H1 (cell line): Measurements from ENCODE around the gene SH3PXD2A. TPM values are rescaled to one million over a fixed set of nuclear protein-coding genes. Genes with fewer than 3 reads are reported as not detected.

ENCODE experiments used
- CTCF ChIA-PET: fragments of 300-600 bp; sonication (Branson Sonifier 250); formaldehyde crosslinking; loops from one replicate; lab custom pipeline; 2021; ENCODE audit not compliant: partially characterized antibody; lab: Charles Lee
- POLR2A ChIA-PET: fragments of 300-600 bp; sonication (Branson Sonifier 250); formaldehyde crosslinking; loops from one replicate; lab custom pipeline; 2021; ENCODE audit warnings: inconsistent platforms; ENCODE audit not compliant: partially characterized antibody; lab: Charles Lee
- DNase-seq, 2 experiments: peaks; one replicate each; pipeline versions ENCODE4 v3.0.0 to v3.0.0-alpha.2; 2010 to 2022; ENCODE audit warnings: low spot score in 2 of 2, low read depth in 1 of 2, mixed read lengths in 1 of 2
- FAIRE-seq: peaks from 2 replicates; lab custom pipeline; 2011; peaks lifted over from hg19 to GRCh38; lab: Jason Lieb, UNC
- H2AFZ ChIP-seq: 2 replicates; pipeline ENCODE4 v1.8.1; 2012; ENCODE audit warnings: low read length, inconsistent platforms
- H2AK5ac ChIP-seq: 2 replicates; pipeline ENCODE4 v1.6.1; 2013; ENCODE audit warnings: low read depth, low read length
- H2BK120ac ChIP-seq: replicated peaks from 2 replicates; pipeline ENCODE3; 2013; ENCODE audit warnings: low read depth, low read length, inconsistent platforms
- H2BK12ac ChIP-seq: 2 replicates; pipeline ENCODE4 v1.6.1; 2013; ENCODE audit warnings: low read depth, low read length
- H2BK15ac ChIP-seq: 2 replicates; pipeline ENCODE4 v1.6.1; 2013; ENCODE audit warnings: low read length
- H2BK20ac ChIP-seq: 2 replicates; pipeline ENCODE4 v1.6.1; 2013; ENCODE audit warnings: low read length
- H2BK5ac ChIP-seq: 2 replicates; pipeline ENCODE4 v1.6.1; 2013; ENCODE audit warnings: low read depth, low read length
- H3K14ac ChIP-seq: 2 replicates; pipeline ENCODE4 v1.6.1; 2013; ENCODE audit warnings: inconsistent platforms; ENCODE audit not compliant: insufficient read length
- H3K18ac ChIP-seq: 2 replicates; pipeline ENCODE4 v1.6.1; 2013; ENCODE audit warnings: low read length; ENCODE audit errors: extremely low read depth
- H3K23ac ChIP-seq: 2 replicates; pipeline ENCODE4 v1.6.1; 2013; ENCODE audit warnings: inconsistent platforms; ENCODE audit not compliant: insufficient read length
- H3K23me2 ChIP-seq: 2 replicates; pipeline ENCODE4 v1.6.1; 2013; ENCODE audit warnings: low read depth, low read length
- H3K27ac ChIP-seq: 2 replicates; pipeline ENCODE4 v1.6.1; 2011; ENCODE audit warnings: low read depth, low read length, inconsistent platforms
- H3K27me3 ChIP-seq, 4 experiments: replicated peaks in 1 of 4; 1 replicate in 1 of 4; 2 replicates in 3 of 4; pipeline versions ENCODE4 v1.6.1 to v1.8.1; 2011 to 2013; ENCODE audit warnings: low read length in 3 of 4, mild to moderate bottlenecking in 3 of 4, inconsistent platforms in 2 of 4, mixed read lengths in 2 of 4, moderate library complexity in 1 of 4; ENCODE audit not compliant: control insufficient read depth in 3 of 4, insufficient read depth in 3 of 4; ENCODE audit errors: extremely low read depth in 1 of 4
- H3K36me3 ChIP-seq, 4 experiments: 2 replicates each; pipeline versions ENCODE4 v1.6.1 to v1.8.1; 2011 to 2013; ENCODE audit warnings: mild to moderate bottlenecking in 4 of 4, low read length in 3 of 4, moderate library complexity in 2 of 4, control low read depth in 1 of 4, inconsistent platforms in 1 of 4; ENCODE audit not compliant: insufficient read depth in 4 of 4, control insufficient read depth in 2 of 4
- H3K4ac ChIP-seq: replicated peaks from 2 replicates; pipeline ENCODE3; 2013; ENCODE audit warnings: low read length, low read depth, mixed read lengths, inconsistent platforms; ENCODE audit not compliant: insufficient read length
- H3K4me1 ChIP-seq, 4 experiments: replicated peaks in 1 of 4; 1 replicate in 1 of 4; 2 replicates in 3 of 4; pipeline versions ENCODE4 v1.6.1 to v1.8.1; 2011 to 2013; ENCODE audit warnings: low read length in 3 of 4, inconsistent platforms in 2 of 4, mixed read lengths in 1 of 4; ENCODE audit not compliant: insufficient read depth in 4 of 4, control insufficient read depth in 3 of 4
- H3K4me2 ChIP-seq, 2 experiments: 2 replicates each; pipeline versions ENCODE4 v1.6.1 to v1.8.1; 2011 to 2013; ENCODE audit warnings: low read depth in 2 of 2, low read length in 2 of 2, control low read depth in 1 of 2, inconsistent platforms in 1 of 2, mild to moderate bottlenecking in 1 of 2; ENCODE audit not compliant: insufficient read depth in 1 of 2
- H3K4me3 ChIP-seq, 4 experiments: fragments of 200-600, 300-600 bp in 1 of 4; sonication (generic), shearing (Covaris generic), sonication (Bioruptor Twin) in 1 of 4; 2 replicates each; pipeline versions ENCODE4 v1.5.1 to v1.8.1; 2011 to 2016; ENCODE audit warnings: low read length in 4 of 4, low read depth in 3 of 4, control low read depth in 2 of 4, inconsistent platforms in 2 of 4, mild to moderate bottlenecking in 2 of 4, mixed read lengths in 1 of 4, moderate library complexity in 1 of 4; ENCODE audit not compliant: insufficient read depth in 2 of 4; ENCODE audit errors: extremely low read depth in 1 of 4
- H3K56ac ChIP-seq: replicated peaks from 2 replicates; pipeline ENCODE3; 2013; ENCODE audit warnings: low read depth, mild to moderate bottlenecking, mixed read lengths, low read length, inconsistent platforms; ENCODE audit not compliant: insufficient read length
- H3K79me1 ChIP-seq: 2 replicates; pipeline ENCODE4 v1.6.1; 2013; ENCODE audit warnings: low read depth, low read length, control low read depth
- H3K79me2 ChIP-seq, 2 experiments: 2 replicates each; pipeline versions ENCODE4 v1.6.1 to v1.8.1; 2012 to 2013; ENCODE audit warnings: low read length in 2 of 2, mild to moderate bottlenecking in 2 of 2, inconsistent platforms in 1 of 2; ENCODE audit not compliant: insufficient read depth in 2 of 2, control insufficient read depth in 1 of 2
- H3K9ac ChIP-seq, 4 experiments: replicated peaks in 1 of 4; 1 replicate in 1 of 4; 2 replicates in 3 of 4; pipeline versions ENCODE4 v1.6.1 to v1.8.1; 2011 to 2013; ENCODE audit warnings: low read depth in 3 of 4, low read length in 3 of 4, control low read depth in 2 of 4, mild to moderate bottlenecking in 2 of 4, moderate library complexity in 2 of 4, inconsistent platforms in 1 of 4; ENCODE audit errors: extremely low read depth in 1 of 4
- H3K9me3 ChIP-seq, 2 experiments: 2 replicates each; pipeline versions ENCODE4 v1.6.1 to v1.8.1; 2012 to 2013; ENCODE audit warnings: mild to moderate bottlenecking in 2 of 2, moderate library complexity in 2 of 2, control low read depth in 1 of 2, inconsistent platforms in 1 of 2, low read depth in 1 of 2, low read length in 1 of 2, mixed read lengths in 1 of 2; ENCODE audit not compliant: insufficient read depth in 2 of 2
- H4K20me1 ChIP-seq, 2 experiments: replicated peaks in 1 of 2; 2 replicates each; pipeline versions ENCODE3 to v1.8.1; 2011 to 2013; ENCODE audit warnings: inconsistent platforms in 2 of 2, low read length in 2 of 2, mild to moderate bottlenecking in 1 of 2; ENCODE audit not compliant: insufficient read depth in 2 of 2, control insufficient read depth in 1 of 2
- H4K5ac ChIP-seq: 2 replicates; pipeline ENCODE4 v1.6.1; 2013; ENCODE audit warnings: low read length, low read depth, mixed read lengths, inconsistent platforms; ENCODE audit not compliant: insufficient read length
- H4K8ac ChIP-seq: 2 replicates; pipeline ENCODE4 v1.8.0; 2013; ENCODE audit warnings: mild to moderate bottlenecking, moderate library complexity, low read length, inconsistent platforms; ENCODE audit not compliant: insufficient read depth; ENCODE audit errors: extremely low read depth
- H4K91ac ChIP-seq: replicated peaks from 2 replicates; pipeline ENCODE3; 2013; ENCODE audit warnings: low read length, mixed read lengths, inconsistent platforms; ENCODE audit not compliant: insufficient read length
- ATF3 ChIP-seq: IDR thresholded peaks from 2 replicates; pipeline ENCODE4 v1.6.1; 2011; ENCODE audit warnings: low read depth, mild to moderate bottlenecking, low read length; ENCODE audit not compliant: insufficient read depth
- BRCA1 ChIP-seq: IDR thresholded peaks from 2 replicates; pipeline ENCODE4 v1.6.1; 2012; ENCODE audit warnings: low read depth, low read length, improper control_type of control experiment
- CTCF ChIP-seq, 3 experiments: IDR thresholded peaks; 1 replicate in 2 of 3; 2 replicates in 1 of 3; pipeline versions ENCODE4 v1.5.1 to v1.6.1; 2011; ENCODE audit warnings: low read length in 3 of 3, mild to moderate bottlenecking in 3 of 3, inconsistent platforms in 2 of 3, low read depth in 1 of 3, moderate library complexity in 1 of 3; ENCODE audit not compliant: insufficient read depth in 1 of 3; ENCODE audit errors: control extremely low read depth in 1 of 3
- GABPA ChIP-seq: IDR thresholded peaks from 2 replicates; pipeline ENCODE4 v1.6.1; 2011; ENCODE audit warnings: mild to moderate bottlenecking, low read length, moderate library complexity, borderline replicate concordance; ENCODE audit not compliant: insufficient read depth
- GTF2F1 ChIP-seq: IDR thresholded peaks from 2 replicates; pipeline ENCODE4 v1.6.1; 2012; ENCODE audit warnings: low read depth, low read length, improper control_type of control experiment, borderline replicate concordance
- RBBP5 ChIP-seq: IDR thresholded peaks from 2 replicates; pipeline ENCODE4 v1.7.1; 2012; ENCODE audit warnings: low read depth, mild to moderate bottlenecking, inconsistent platforms, low read length, moderate library complexity, borderline replicate concordance
- SIN3A ChIP-seq, 2 experiments: IDR thresholded peaks in 1 of 2; conservative IDR thresholded peaks in 1 of 2; 2 replicates each; pipeline ENCODE4 v1.6.1; 2011 to 2012; ENCODE audit warnings: low read length in 2 of 2, improper control_type of control experiment in 1 of 2, low read depth in 1 of 2, mild to moderate bottlenecking in 1 of 2
- SIX5 ChIP-seq: IDR thresholded peaks from 2 replicates; pipeline ENCODE4 v1.6.1; 2011; ENCODE audit warnings: mild to moderate bottlenecking, low read depth, low read length
- TAF7 ChIP-seq: optimal IDR thresholded peaks from 2 replicates; pipeline ENCODE3; 2011; ENCODE audit warnings: low read depth, mild to moderate bottlenecking, inconsistent platforms, low read length, moderate library complexity, borderline replicate concordance
- WGBS, 2 experiments: shearing (Covaris generic) in 1 of 2; methylation state at CpG; one replicate each; pipeline versions ENCODE4 v1.1.6 to v1.1.7; 2013 to 2015; ENCODE audit warnings: low lambda C conversion rate in 2 of 2, mixed read lengths in 2 of 2, inconsistent platforms in 1 of 2, low coverage in 1 of 2, missing lambda C conversion rate in 1 of 2; ENCODE audit not compliant: insufficient replicate concordance in 2 of 2, insufficient coverage in 1 of 2, insufficient read length in 1 of 2; ENCODE audit errors: extremely low coverage in 1 of 2, missing lambda C conversion rate in 1 of 2; 5-methylcytosine and 5-hydroxymethylcytosine counted together
- polyA plus RNA-seq, 7 experiments: library from polyadenylated mRNA; depleted of rRNA in 3 of 7; stranded (reverse) in 5 of 7; unstranded in 2 of 7; fragments of >200 nt in 5 of 7; fragments of 200-250 nt in 2 of 7; gene quantifications; 1 replicate in 5 of 7; 2 replicates in 1 of 7; 4 replicates in 1 of 7; pipeline versions ENCODE4 v1.2.1 to v1.2.3, GENCODE V29; 2011 to 2013; ENCODE audit warnings: missing spikeins in 2 of 7, mixed read lengths in 2 of 7
- total RNA-seq: library from RNA; stranded (reverse); fragmentation: NEBNext Ultra II Directional; extraction: Animal tissue kit (Norgen Biotek cat#: 25700); gene quantifications from 2 replicates; pipeline ENCODE4 v1.2.1, GENCODE V29; 2021

Gene SH3PXD2A
- total and polyA plus RNA-seq, 2 of the 8 experiments (the other 6 are each of a cell fraction or from before 2014, with no cell fraction given), result 5.4 to 16.3 TPM

GRCh38 chr10:103663802-103664201, 191.6 kb downstream of the SH3PXD2A start:
- no peak overlapping the region for H3K27ac ChIP-seq
- 92% methylated on average over 13 of the region's 13 CpGs; no CpG with 5 or more reads in 1 of the 2 experiments for WGBS, 2 experiments
- no peak for FAIRE-seq
- no peak for TF ChIP-seq TAF7
- TF ChIP-seq CTCF (IDR thresholded peaks at IDR 0.05; ENCODE audit: control extremely low read depth in 1 of 3, insufficient read depth in 1 of 3, low read depth in 1 of 3, low read length in 3 of 3), result no peak
- TF ChIP-seq SIN3A (conservative IDR thresholded peaks at IDR 0.05 in 1 of 2, IDR thresholded peaks at IDR 0.05 in 1 of 2; ENCODE audit: low read depth in 1 of 2, low read length in 2 of 2), result no peak
- TF ChIP-seq RBBP5, result no peak
- no peak for TF ChIP-seq BRCA1
- TF ChIP-seq GABPA, result no peak
- no peak for TF ChIP-seq GTF2F1
- TF ChIP-seq ATF3, result no peak
- TF ChIP-seq SIX5, result no peak

More at GRCh38 chr10:103663802-103664201, 191.6 kb downstream of the SH3PXD2A start:
- no peak overlapping the region for H3K4ac ChIP-seq
- H2AFZ ChIP-seq, result no peak overlapping the region
- H3K56ac ChIP-seq, result no peak overlapping the region
- no peak overlapping the region for H2BK20ac ChIP-seq
- H3K36me3 ChIP-seq, result no peaks in the 10 kb centered on the region
- no peak overlapping the region for H4K5ac ChIP-seq
- no peaks in the 10 kb centered on the region for H3K79me2 ChIP-seq
- no peaks in the 10 kb centered on the region for H3K9me3 ChIP-seq
- H3K27me3 ChIP-seq, result no peaks in the 10 kb centered on the region; a peak in 1 of 7 replicates
- H3K4me1 ChIP-seq, result peaks cover 0 to 32% (median 24%) of the 10 kb centered on the region in 4 experiments; a peak in 6 of 7 replicates
- no peak overlapping the region for H2BK120ac ChIP-seq
- H4K20me1 ChIP-seq, result no peaks in the 10 kb centered on the region
- no peak overlapping the region for H3K9ac ChIP-seq
- H3K23ac ChIP-seq, result no peak overlapping the region
- no peak for DNase-seq
- CTCF ChIA-PET, result interaction anchor here (1.6 to 27.1 kb wide), 5 partner anchors 17 to 65 kb away, joined by 8 to 336 read pairs (median 95); no protein-coding TSS in a partner anchor
- no peaks in the 10 kb centered on the region for H3K23me2 ChIP-seq
- no peak overlapping the region for H3K18ac ChIP-seq
- no peak overlapping the region for H3K14ac ChIP-seq
- POLR2A ChIA-PET, result no interaction called here
- H2BK5ac ChIP-seq, result no peak overlapping the region
- no peak overlapping the region for H3K4me3 ChIP-seq
- H4K8ac ChIP-seq, result no peak overlapping the region
- H2BK15ac ChIP-seq, result no peak overlapping the region
- no peak overlapping the region for H2AK5ac ChIP-seq
- H3K79me1 ChIP-seq, result 0 out of 2 replicates have a peak, but pooled peaks cover 4% of the 10 kb centered on the region
- H2BK12ac ChIP-seq, result no peak overlapping the region
- no peak overlapping the region for H3K4me2 ChIP-seq
- H4K91ac ChIP-seq, result no peak overlapping the region
